Measurements from ENCODE around the gene FKBP14. TPM values are rescaled to one million over a fixed set of nuclear protein-coding genes. Genes with fewer than 3 reads are reported as not detected.
A peak's percentile ranks its signal among the peaks of the same experiment; 100 is the strongest.

FKBP14 gene
- total RNA-seq, 1 experiment from 2014 or later, result 13.5 TPM

DNA sequence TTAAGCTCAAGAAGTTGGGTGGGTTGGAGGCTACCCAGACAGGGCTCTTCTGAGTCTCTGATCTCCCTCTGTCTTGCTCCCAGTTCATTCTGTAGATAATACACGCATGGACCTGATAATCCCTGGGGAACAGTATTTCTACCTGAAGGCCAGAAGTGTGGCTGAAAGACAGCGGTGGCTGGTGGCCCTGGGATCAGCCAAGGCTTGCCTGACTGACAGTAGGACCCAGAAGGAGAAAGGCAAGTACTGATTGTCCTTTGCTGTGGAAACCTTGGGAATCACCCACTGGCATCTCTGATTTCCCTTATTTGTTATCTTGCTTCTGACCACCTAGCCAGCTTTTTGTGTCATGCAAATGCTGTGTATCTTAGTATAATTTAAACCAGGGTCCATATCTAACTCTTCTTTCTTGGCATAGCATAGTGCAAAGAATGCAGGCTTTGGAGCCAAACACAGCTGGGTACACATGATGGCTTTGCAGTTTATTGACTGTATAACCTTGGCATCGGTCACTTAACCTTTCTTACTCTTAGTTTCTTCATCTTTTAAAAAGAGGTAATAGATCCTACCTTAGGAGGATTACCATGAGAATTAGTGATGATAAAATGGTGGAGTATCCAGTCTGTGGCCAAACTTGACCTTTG lies 19.7 kb upstream of the FKBP14 start:
- Histone ChIP-seq H3K36me3 (ENCODE audit: insufficient read depth, low read length) (peaks cover 41% of the 10 kb centered on the region), H4K20me1 (ENCODE audit: insufficient read depth, low read depth, low read length) (no peaks in the 10 kb centered on the region), H3K9me2 (replicated peaks; ENCODE audit: insufficient read depth, low read length) (no peaks in the 10 kb centered on the region), H2AFZ (ENCODE audit: low read length) (no peak overlapping the region), H3K27ac (ENCODE audit: low read length) (no peak overlapping the region), H3K4me1 (ENCODE audit: low read length) (no peaks in the 10 kb centered on the region), H3K4me3 (ENCODE audit: low read length) (no peak overlapping the region), H3K4me2 (ENCODE audit: low read depth, low read length, poor library complexity, severe bottlenecking) (no peak overlapping the region), H3K27me3 (ENCODE audit: low read length) (no peaks in the 10 kb centered on the region), H3K79me2 (ENCODE audit: low read length) (peaks cover 58% of the 10 kb centered on the region), H3K9me3 (ENCODE audit: low read length) (no peaks in the 10 kb centered on the region), H3K9ac (ENCODE audit: low read length) (no peak overlapping the region)
- DNase-seq, result no peak

DNA sequence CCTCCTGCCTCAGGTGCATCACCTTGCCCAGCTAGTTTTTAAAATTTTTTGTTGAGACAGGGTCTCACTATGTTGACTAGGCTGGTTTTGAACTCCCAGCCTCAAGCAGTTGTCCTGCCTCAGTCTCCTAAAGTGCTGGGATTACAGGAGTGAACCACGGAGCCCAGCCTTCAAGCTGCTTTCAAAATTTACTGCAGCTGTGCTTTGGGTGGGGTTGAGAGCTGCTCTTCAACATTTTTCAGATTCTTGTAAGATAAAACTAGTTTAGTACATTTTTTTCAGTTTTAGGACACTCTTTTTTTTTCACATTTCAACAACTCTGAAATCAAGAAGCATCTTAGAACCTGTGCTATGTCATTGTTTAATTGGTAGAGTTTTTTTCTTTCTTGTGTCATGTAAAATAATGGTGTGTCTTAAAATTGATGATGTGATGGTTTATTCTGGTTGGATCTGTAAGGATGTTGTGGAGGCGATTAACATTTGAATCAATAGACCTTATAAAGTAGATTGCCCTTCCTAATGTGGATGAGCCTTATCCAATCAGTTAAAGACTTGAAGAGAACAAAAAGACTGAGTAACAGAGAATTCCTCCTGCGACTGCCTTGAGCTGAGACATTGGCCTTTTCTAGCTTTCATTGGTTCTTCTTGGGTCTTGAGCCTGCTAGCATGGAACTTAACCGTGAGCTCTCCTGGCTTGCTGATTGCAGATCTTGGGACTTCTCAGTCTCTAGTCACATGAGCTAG lies 15.2 kb upstream of the FKBP14 start:
- Histone ChIP-seq H2AFZ (ENCODE audit: low read length) (no peak overlapping the region), H3K36me3 (ENCODE audit: insufficient read depth, low read length) (peaks cover 23% of the 10 kb centered on the region)
- no peak for DNase-seq

DNA sequence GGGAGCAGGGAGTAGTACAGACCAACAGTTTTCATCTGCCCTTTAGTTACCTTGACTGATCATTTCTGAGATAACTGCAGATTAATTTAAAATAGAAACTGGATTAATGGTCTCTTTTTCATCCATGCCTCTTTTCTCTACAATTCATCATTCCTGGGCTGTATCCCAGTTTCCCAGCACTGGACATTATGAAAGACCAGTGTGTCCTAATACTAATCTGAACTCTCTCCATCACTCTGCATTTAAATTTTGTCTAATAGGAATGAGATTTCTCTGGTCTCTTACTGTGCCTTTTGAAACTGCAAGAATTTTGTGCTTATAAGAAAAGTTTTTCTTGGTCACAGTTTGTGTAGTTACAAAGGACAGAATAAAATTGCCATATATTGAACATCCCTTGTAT lies 14.4 kb upstream of the FKBP14 start:
- Histone ChIP-seq H3K4me2 (ENCODE audit: low read depth, low read length, poor library complexity, severe bottlenecking) (no peak overlapping the region), H3K9me2 (replicated peaks; ENCODE audit: insufficient read depth, low read length) (no peaks in the 10 kb centered on the region)
- DNase-seq, result no peak

More for the DNA sequence above, 15.2 kb upstream of the FKBP14 start:
- Histone ChIP-seq H3K4me2 (ENCODE audit: low read depth, low read length, poor library complexity, severe bottlenecking) (no peak overlapping the region), H3K4me1 (ENCODE audit: low read length) (peaks cover 12% of the 10 kb centered on the region; the same call in 1 of the 2 replicates), H3K9ac (ENCODE audit: low read length) (no peak overlapping the region), H3K27me3 (ENCODE audit: low read length) (no peaks in the 10 kb centered on the region), H3K9me3 (ENCODE audit: low read length) (no peaks in the 10 kb centered on the region), H4K20me1 (ENCODE audit: insufficient read depth, low read depth, low read length) (no peaks in the 10 kb centered on the region), H3K79me2 (ENCODE audit: low read length) (peaks cover 96% of the 10 kb centered on the region), H3K27ac (ENCODE audit: low read length) (no peak overlapping the region), H3K4me3 (ENCODE audit: low read length) (no peak overlapping the region), H3K9me2 (replicated peaks; ENCODE audit: insufficient read depth, low read length) (no peaks in the 10 kb centered on the region)

DNA sequence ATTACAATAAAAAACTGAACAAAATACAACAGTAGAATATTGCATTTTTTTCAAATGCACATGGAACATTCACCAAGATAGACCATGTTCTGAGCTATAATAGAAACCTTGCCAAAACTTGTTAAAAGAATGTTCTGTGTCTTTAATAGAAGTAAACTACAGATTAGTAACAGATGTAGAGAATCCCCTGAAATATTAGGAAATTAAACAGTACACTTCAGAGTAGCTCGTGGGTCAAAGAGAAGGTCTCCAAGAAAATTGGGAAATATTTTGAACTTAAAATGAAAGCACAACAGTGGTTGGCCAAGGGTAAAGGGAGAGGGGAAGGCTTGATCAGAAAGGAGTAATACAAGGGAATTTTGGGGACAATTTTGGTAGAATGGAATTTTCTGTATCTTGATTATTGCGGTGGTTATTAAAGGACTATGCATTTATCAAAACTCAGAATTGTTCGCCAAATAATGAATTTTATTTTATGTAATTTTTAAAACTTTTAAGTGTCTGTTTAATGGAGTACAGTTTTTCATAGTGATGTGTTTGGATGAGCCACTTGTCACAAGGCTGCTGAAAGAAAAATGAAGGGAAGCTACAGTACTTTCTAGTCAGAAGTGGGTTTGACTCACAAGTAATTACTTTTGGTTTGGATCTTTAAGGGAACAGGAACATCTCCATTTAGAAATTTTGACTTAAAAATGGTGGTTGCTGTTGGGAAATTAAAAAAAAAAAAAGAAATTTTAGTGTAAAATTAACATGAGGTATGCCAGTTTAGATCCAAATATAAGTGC lies 11.9 kb upstream of the FKBP14 start:
- Histone ChIP-seq H3K9me3 (ENCODE audit: low read length) (no peaks in the 10 kb centered on the region), H3K9me2 (replicated peaks; ENCODE audit: insufficient read depth, low read length) (no peaks in the 10 kb centered on the region), H4K20me1 (ENCODE audit: insufficient read depth, low read depth, low read length) (no peaks in the 10 kb centered on the region), H3K79me2 (ENCODE audit: low read length) (peaks cover 94% of the 10 kb centered on the region), H3K4me1 (ENCODE audit: low read length) (peaks cover 12% of the 10 kb centered on the region; the same call in 1 of the 2 replicates), H3K4me3 (ENCODE audit: low read length) (no peak overlapping the region), H3K4me2 (ENCODE audit: low read depth, low read length, poor library complexity, severe bottlenecking) (no peak overlapping the region), H3K27me3 (ENCODE audit: low read length) (no peaks in the 10 kb centered on the region), H3K27ac (ENCODE audit: low read length) (no peak overlapping the region), H3K36me3 (ENCODE audit: insufficient read depth, low read length) (peaks cover 12% of the 10 kb centered on the region; the same call in 1 of the 2 replicates), H3K9ac (ENCODE audit: low read length) (no peak overlapping the region), H2AFZ (ENCODE audit: low read length) (no peak overlapping the region)
- no peak for DNase-seq

More for the DNA sequence above, 14.4 kb upstream of the FKBP14 start:
- peaks cover 100% of the 10 kb centered on the region for H3K79me2 ChIP-seq (ENCODE audit: low read length)
- H3K9ac ChIP-seq (ENCODE audit: low read length), result no peak overlapping the region
- H4K20me1 ChIP-seq (ENCODE audit: insufficient read depth, low read depth, low read length), result no peaks in the 10 kb centered on the region
- H3K27me3 ChIP-seq (ENCODE audit: low read length), result no peaks in the 10 kb centered on the region
- no peaks in the 10 kb centered on the region for H3K9me3 ChIP-seq (ENCODE audit: low read length)
- no peak overlapping the region for H3K27ac ChIP-seq (ENCODE audit: low read length)
- no peak overlapping the region for H2AFZ ChIP-seq (ENCODE audit: low read length)
- H3K4me3 ChIP-seq (ENCODE audit: low read length), result no peak overlapping the region
- H3K36me3 ChIP-seq (ENCODE audit: insufficient read depth, low read length), result peaks cover 15% of the 10 kb centered on the region
- peaks cover 12% of the 10 kb centered on the region; the same call in 1 of the 2 replicates for H3K4me1 ChIP-seq (ENCODE audit: low read length)

DNA sequence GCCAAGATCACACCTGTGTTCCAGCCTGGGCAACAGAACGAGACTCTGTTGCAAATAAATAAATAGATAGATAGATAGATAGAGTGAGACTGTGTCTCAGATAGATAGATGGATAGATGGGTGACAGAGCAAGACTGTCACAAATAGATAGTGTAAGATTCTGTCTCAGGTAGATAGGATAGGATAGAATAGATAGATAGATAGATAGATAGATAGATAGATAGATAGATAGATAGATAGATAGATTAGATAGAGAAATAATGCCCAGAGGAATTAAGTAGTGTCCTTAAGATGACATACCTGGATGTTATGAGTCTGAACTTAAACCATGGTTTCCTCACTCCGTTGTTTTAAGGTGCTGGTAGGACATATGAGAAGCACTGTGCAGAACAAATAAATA lies 9.7 kb upstream of the FKBP14 start:
- no peak overlapping the region for H3K27ac ChIP-seq (ENCODE audit: low read length)
- H3K36me3 ChIP-seq (ENCODE audit: insufficient read depth, low read length), result peaks cover 19% of the 10 kb centered on the region; the same call in 1 of the 2 replicates
- no peak overlapping the region for H3K9ac ChIP-seq (ENCODE audit: low read length)
- H3K79me2 ChIP-seq (ENCODE audit: low read length), result peaks cover 94% of the 10 kb centered on the region
- no peak for DNase-seq
- H3K9me2 ChIP-seq (replicated peaks; ENCODE audit: insufficient read depth, low read length), result no peaks in the 10 kb centered on the region
- no peak overlapping the region for H3K4me2 ChIP-seq (ENCODE audit: low read depth, low read length, poor library complexity, severe bottlenecking)
- peaks cover 30% of the 10 kb centered on the region for H3K4me1 ChIP-seq (ENCODE audit: low read length)
- H3K27me3 ChIP-seq (ENCODE audit: low read length), result no peaks in the 10 kb centered on the region
- no peak overlapping the region for H2AFZ ChIP-seq (ENCODE audit: low read length)
- no peaks in the 10 kb centered on the region for H4K20me1 ChIP-seq (ENCODE audit: insufficient read depth, low read depth, low read length)
- H3K4me3 ChIP-seq (ENCODE audit: low read length), result no peak overlapping the region
- no peaks in the 10 kb centered on the region for H3K9me3 ChIP-seq (ENCODE audit: low read length)

DNA sequence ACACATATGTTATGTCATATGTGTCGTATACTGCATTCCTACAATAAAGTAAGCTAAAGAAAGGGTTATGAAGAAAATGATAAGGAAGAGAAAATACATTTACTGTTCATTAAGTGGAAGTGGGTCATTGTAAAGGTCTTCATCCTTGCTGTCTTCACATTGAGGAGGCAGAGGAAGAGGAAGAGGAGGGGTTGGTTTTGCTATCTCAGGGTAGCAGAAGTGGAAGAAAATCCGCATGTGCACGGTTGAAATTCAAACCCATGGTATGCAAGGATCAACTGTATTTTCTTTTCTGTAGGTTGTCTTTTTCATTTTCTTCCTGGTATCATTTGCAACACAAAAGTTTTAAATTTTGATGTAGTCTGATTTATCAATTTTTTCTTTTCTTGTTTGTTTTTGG lies 8.0 kb upstream of the FKBP14 start:
- no peak for DNase-seq
- Histone ChIP-seq H4K20me1 (ENCODE audit: insufficient read depth, low read depth, low read length) (no peaks in the 10 kb centered on the region), H3K79me2 (ENCODE audit: low read length) (peaks cover 94% of the 10 kb centered on the region), H3K9ac (ENCODE audit: low read length) (no peak overlapping the region), H3K9me2 (replicated peaks; ENCODE audit: insufficient read depth, low read length) (no peaks in the 10 kb centered on the region), H3K27me3 (ENCODE audit: low read length) (no peaks in the 10 kb centered on the region), H3K27ac (ENCODE audit: low read length) (no peak overlapping the region), H3K36me3 (ENCODE audit: insufficient read depth, low read length) (peaks cover 16% of the 10 kb centered on the region; the same call in 1 of the 2 replicates), H2AFZ (ENCODE audit: low read length) (no peak overlapping the region), H3K4me2 (ENCODE audit: low read depth, low read length, poor library complexity, severe bottlenecking) (no peak overlapping the region), H3K4me3 (ENCODE audit: low read length) (no peak overlapping the region), H3K9me3 (ENCODE audit: low read length) (no peaks in the 10 kb centered on the region), H3K4me1 (ENCODE audit: low read length) (peaks cover 35% of the 10 kb centered on the region)

DNA sequence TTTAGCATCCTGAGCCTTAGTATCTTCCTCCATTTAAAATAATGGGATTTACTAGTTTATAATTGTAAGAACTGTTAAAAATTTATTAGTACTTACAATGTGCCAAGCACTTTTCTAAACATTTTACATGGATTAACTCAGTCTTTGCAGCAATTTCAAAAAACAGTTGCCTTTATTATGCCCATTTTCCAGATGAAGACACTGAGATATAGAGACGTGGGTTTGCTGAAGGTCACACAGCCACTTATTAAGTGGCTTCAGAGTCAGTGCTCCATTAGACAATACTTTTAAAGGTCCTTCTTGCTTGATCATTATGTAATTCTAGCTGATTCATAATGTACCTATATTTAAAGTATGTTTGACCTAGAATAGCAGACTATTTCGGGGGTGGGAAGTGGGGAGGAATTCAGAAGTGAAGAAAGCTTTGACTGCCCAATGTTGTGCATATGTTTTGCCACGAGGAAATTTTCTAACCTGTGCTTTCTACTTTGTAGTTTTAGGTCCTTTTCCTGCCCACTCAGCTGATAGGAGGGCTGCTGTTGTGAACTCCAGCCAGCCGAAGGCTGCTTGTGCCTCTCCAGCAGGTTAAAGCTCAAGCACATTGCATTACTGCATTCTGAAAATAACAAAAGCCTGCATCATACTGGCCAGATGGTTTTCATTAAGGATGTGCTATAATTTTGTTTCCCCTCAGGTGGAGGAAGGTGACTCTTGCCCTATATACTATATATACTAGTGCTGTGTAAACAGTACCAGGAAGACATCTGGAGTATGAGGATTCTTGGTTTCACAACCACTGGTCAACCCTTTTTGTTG lies 6.0 kb upstream of the FKBP14 start:
- H3K4me2 ChIP-seq (ENCODE audit: low read depth, low read length, poor library complexity, severe bottlenecking), result peak overlapping the region; percentile 86
- no peaks in the 10 kb centered on the region for H3K27me3 ChIP-seq (ENCODE audit: low read length)
- no peaks in the 10 kb centered on the region for H3K9me2 ChIP-seq (replicated peaks; ENCODE audit: insufficient read depth, low read length)
- no peaks in the 10 kb centered on the region for H3K9me3 ChIP-seq (ENCODE audit: low read length)
- DNase-seq, result peak; percentile 49
- peaks cover 88% of the 10 kb centered on the region for H3K79me2 ChIP-seq (ENCODE audit: low read length)
- no peaks in the 10 kb centered on the region for H4K20me1 ChIP-seq (ENCODE audit: insufficient read depth, low read depth, low read length)
- H3K4me1 ChIP-seq (ENCODE audit: low read length), result peaks cover 37% of the 10 kb centered on the region
- H3K9ac ChIP-seq (ENCODE audit: low read length), result 0 out of 2 replicates have a peak overlapping the region, but pooled peaks have one; percentile 1
- H3K4me3 ChIP-seq (ENCODE audit: low read length), result no peak overlapping the region
- peaks cover 16% of the 10 kb centered on the region; the same call in 1 of the 2 replicates for H3K36me3 ChIP-seq (ENCODE audit: insufficient read depth, low read length)
- no peak overlapping the region for H2AFZ ChIP-seq (ENCODE audit: low read length)
- H3K27ac ChIP-seq (ENCODE audit: low read length), result peak overlapping the region; percentile 4
